ENCODE results near the gene STX2. TPM values are rescaled to one million over a fixed set of nuclear protein-coding genes. Genes with fewer than 3 reads are reported as not detected.
A peak's percentile ranks its signal among the peaks of the same experiment; 100 is the strongest.

The STX2 gene
- polyA plus RNA-seq, 1 donor from 2014 or later: 67.0 TPM

DNA sequence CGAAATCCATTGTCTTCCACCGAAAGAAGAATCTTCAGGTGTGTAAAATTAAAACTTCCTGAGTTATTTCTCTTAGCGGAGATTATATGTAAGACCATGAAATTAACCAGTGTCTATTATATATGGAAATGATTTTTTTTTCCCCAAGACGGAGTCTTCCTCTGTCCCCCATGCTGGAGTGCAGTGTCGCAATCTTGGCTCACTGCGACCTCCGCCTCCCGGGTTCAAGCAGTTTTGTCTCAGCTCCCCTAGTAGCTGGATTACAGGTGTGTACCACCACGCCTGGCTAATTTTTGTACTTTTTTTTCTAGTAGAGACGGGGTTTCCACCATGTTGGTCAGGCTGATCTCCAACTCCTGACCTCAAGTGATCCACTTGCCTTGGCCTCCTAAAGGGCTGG is 35.6 kb upstream of the STX2 start:
- peaks cover 3% of the 10 kb centered on the region for H3K36me3 ChIP-seq (ENCODE audit: insufficient read depth, low read length)
- no peaks in the 10 kb centered on the region for H3K9me2 ChIP-seq (ENCODE audit: insufficient read depth, low read length)
- TF ChIP-seq CTCF (IDR thresholded peaks at IDR 0.05; ENCODE audit: poor library complexity, severe bottlenecking): no peak
- no peak for TF ChIP-seq MXI1 (conservative IDR thresholded peaks at IDR 0.05; ENCODE audit: poor library complexity, severe bottlenecking)
- no peak for TF ChIP-seq REST (IDR thresholded peaks at IDR 0.05; ENCODE audit: borderline replicate concordance)
- no peak for TF ChIP-seq RAD21 (conservative IDR thresholded peaks at IDR 0.05)
- no peak for TF ChIP-seq EP300 (conservative IDR thresholded peaks at IDR 0.05; ENCODE audit: poor library complexity, severe bottlenecking)
- no peak for TF ChIP-seq POLR2AphosphoS5 (IDR thresholded peaks at IDR 0.05)
- TF ChIP-seq TAF1 (IDR thresholded peaks at IDR 0.05; ENCODE audit: low read depth): no peak
- no peak for TF ChIP-seq EZH2 (IDR thresholded peaks at IDR 0.05; ENCODE audit: borderline replicate concordance, insufficient read depth, low read length, poor library complexity, severe bottlenecking)
- H3K27me3 ChIP-seq (ENCODE audit: insufficient read depth, low read depth, low read length): no peaks in the 10 kb centered on the region
- H3K4me3 ChIP-seq (ENCODE audit: low read length): no peak overlapping the region
- H3K9ac ChIP-seq (ENCODE audit: low read length): no peak overlapping the region
- no peak overlapping the region for H3K27ac ChIP-seq (ENCODE audit: low read length)
- peaks cover 22% of the 10 kb centered on the region for H3K79me2 ChIP-seq (replicated peaks; ENCODE audit: insufficient read depth, low read length)
- H2AFZ ChIP-seq (ENCODE audit: low read depth, low read length): no peak overlapping the region
- peaks cover 8% of the 10 kb centered on the region for H4K20me1 ChIP-seq (ENCODE audit: insufficient read depth)
- H3K9me3 ChIP-seq (ENCODE audit: low read length): no peaks in the 10 kb centered on the region
- H3F3A ChIP-seq (ENCODE audit: insufficient read depth, low read length, poor library complexity, severe bottlenecking): no peaks in the 10 kb centered on the region
- no peak overlapping the region for H3K4me2 ChIP-seq (ENCODE audit: low read length)

DNA sequence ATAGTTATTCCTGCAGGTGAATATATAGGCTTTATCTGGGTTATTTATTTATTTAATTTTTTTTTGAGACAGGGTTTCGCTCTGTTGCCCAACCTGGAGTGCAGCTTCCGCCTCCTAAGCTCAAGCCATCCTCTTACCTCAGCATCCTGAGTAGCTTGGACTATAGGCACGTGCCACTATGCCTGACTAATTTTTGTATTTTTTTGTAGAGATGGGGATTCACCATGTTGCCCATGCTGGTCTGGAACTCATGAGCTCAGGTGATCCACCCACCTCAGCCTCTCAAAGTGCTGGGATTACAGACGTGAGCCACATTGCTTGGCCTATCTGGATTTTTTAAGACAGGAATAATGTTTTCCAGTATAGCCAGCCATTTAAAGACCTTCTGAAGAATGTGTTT is 34.8 kb upstream of the STX2 start:
- Histone ChIP-seq H3K9me3 (ENCODE audit: low read length) (no peaks in the 10 kb centered on the region), H3K4me2 (ENCODE audit: low read length) (peak overlapping the region; percentile 84), H3K27me3 (ENCODE audit: insufficient read depth, low read depth, low read length) (no peaks in the 10 kb centered on the region), H3K27ac (ENCODE audit: low read length) (no peak overlapping the region), H3K9me2 (ENCODE audit: insufficient read depth, low read length) (no peaks in the 10 kb centered on the region), H3F3A (ENCODE audit: insufficient read depth, low read length, poor library complexity, severe bottlenecking) (no peaks in the 10 kb centered on the region), H3K79me2 (replicated peaks; ENCODE audit: insufficient read depth, low read length) (peaks cover 22% of the 10 kb centered on the region), H2AFZ (ENCODE audit: low read depth, low read length) (no peak overlapping the region), H3K4me3 (ENCODE audit: low read length) (peak overlapping the region; percentile 76), H3K9ac (ENCODE audit: low read length) (no peak overlapping the region), H3K36me3 (ENCODE audit: insufficient read depth, low read length) (peaks cover 3% of the 10 kb centered on the region), H4K20me1 (ENCODE audit: insufficient read depth) (peaks cover 8% of the 10 kb centered on the region)
- TF ChIP-seq CTCF (IDR thresholded peaks at IDR 0.05; ENCODE audit: poor library complexity, severe bottlenecking) (no peak), RAD21 (conservative IDR thresholded peaks at IDR 0.05) (no peak), POLR2AphosphoS5 (IDR thresholded peaks at IDR 0.05) (no peak), EZH2 (IDR thresholded peaks at IDR 0.05; ENCODE audit: borderline replicate concordance, insufficient read depth, low read length, poor library complexity, severe bottlenecking) (no peak), EP300 (conservative IDR thresholded peaks at IDR 0.05; ENCODE audit: poor library complexity, severe bottlenecking) (no peak), MXI1 (conservative IDR thresholded peaks at IDR 0.05; ENCODE audit: poor library complexity, severe bottlenecking) (no peak), SMC3 (conservative IDR thresholded peaks at IDR 0.05; ENCODE audit: poor library complexity) (no peak), TAF1 (IDR thresholded peaks at IDR 0.05; ENCODE audit: low read depth) (no peak), REST (IDR thresholded peaks at IDR 0.05; ENCODE audit: borderline replicate concordance) (no peak)
